ENCODE measurements around the gene ANKMY1. TPM values are rescaled to one million over a fixed set of nuclear protein-coding genes. Genes with fewer than 3 reads are reported as not detected.

The ANKMY1 gene
- total and polyA plus RNA-seq, 8 donors: 3.1 to 79.4 (median 9.7) TPM

- Histone ChIP-seq H3K27ac (peak overlapping the region in 2 of 5 donors; percentile 97 to 98), H3K9me3 (no peaks in the 10 kb centered on the region), H3K27me3 (no peaks in the 10 kb centered on the region), H3K36me3 (peaks cover 0 to 16% (median 5%) of the 10 kb centered on the region in 4 donors), H3K4me3 (peak overlapping the region in 2 of 4 donors; percentile 79 to 91), H3K4me1 (peaks cover 49 to 67% (median 60%) of the 10 kb centered on the region in 4 donors)
- DNase-seq: no peak
- intact Hi-C loops (cut with DNase I; ENCODE audit: low total_unique reads): no loop called here
- TF ChIP-seq POLR2A (IDR thresholded peaks at IDR 0.05): no peak
- no peak for TF ChIP-seq POLR2AphosphoS5 (IDR thresholded peaks at IDR 0.05)
- TF ChIP-seq CTCF (IDR thresholded peaks at IDR 0.05): no peak
- 73 to 88% (median 80%) methylated on average over 3 to 4 of the region's 4 CpGs for WGBS, 5 donors
Observed at GRCh38 chr2:240584486-240585031, 26.8 kb upstream of the ANKMY1 start.

- 84 to 100% (median 88%) methylated on average over 4 of the region's 4 CpGs for WGBS, 5 donors
- H3K36me3 ChIP-seq: peaks cover 0 to 14% (median 3%) of the 10 kb centered on the region in 4 donors
- H3K9me3 ChIP-seq: no peaks in the 10 kb centered on the region
- TF ChIP-seq CTCF (IDR thresholded peaks at IDR 0.05) (no peak), POLR2A (IDR thresholded peaks at IDR 0.05) (no peak), POLR2AphosphoS5 (IDR thresholded peaks at IDR 0.05) (no peak), EP300 (IDR thresholded peaks at IDR 0.05) (no peak)
- H3K4me3 ChIP-seq: no peak overlapping the region
- H3K4me1 ChIP-seq: peaks cover 51 to 68% (median 61%) of the 10 kb centered on the region in 4 donors
- DNase-seq: no peak
- no peaks in the 10 kb centered on the region for H3K27me3 ChIP-seq
- H3K27ac ChIP-seq: no peak overlapping the region
- intact Hi-C loops (cut with DNase I; ENCODE audit: low total_unique reads): no loop called here
Observed at GRCh38 chr2:240583774-240584173, 26.0 kb upstream of the ANKMY1 start.

DNA sequence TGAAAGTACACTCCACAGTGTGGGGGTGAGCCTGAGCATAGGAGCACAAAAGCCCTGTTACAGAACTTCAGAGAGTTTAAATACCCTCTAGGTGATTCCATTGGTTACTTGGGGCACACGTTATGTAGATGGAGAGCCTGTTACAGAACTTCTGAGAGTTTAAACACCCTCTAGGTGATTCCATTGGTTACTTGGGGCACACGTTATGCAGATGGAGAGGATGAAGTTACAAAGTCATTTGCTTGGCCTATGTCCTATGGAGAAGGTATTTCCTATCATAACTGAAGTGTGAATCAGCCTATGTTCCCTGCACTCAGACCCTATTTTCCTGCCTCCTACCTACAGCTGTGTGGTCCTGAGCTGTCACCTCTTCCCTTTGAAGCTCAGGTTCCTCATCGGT is 25.0 kb upstream of the ANKMY1 start:
- H3K9me3 ChIP-seq: no peaks in the 10 kb centered on the region
- H3K36me3 ChIP-seq: peaks cover 4 to 23% (median 13%) of the 10 kb centered on the region in 4 donors
- WGBS, 5 donors: 83 to 89% (median 86%) methylated on average over 3 of the region's 3 CpGs
- H3K4me3 ChIP-seq: no peak overlapping the region
- no peak for TF ChIP-seq CTCF (IDR thresholded peaks at IDR 0.05)
- TF ChIP-seq EP300 (IDR thresholded peaks at IDR 0.05): no peak
- TF ChIP-seq POLR2A (IDR thresholded peaks at IDR 0.05): no peak
- no peak for TF ChIP-seq POLR2AphosphoS5 (IDR thresholded peaks at IDR 0.05)
- DNase-seq: no peak
- H3K27me3 ChIP-seq: no peaks in the 10 kb centered on the region
- H3K27ac ChIP-seq: no peak overlapping the region
- intact Hi-C loops (cut with DNase I; ENCODE audit: low total_unique reads): no loop called here
- peaks cover 45 to 68% (median 57%) of the 10 kb centered on the region in 4 donors for H3K4me1 ChIP-seq

DNA sequence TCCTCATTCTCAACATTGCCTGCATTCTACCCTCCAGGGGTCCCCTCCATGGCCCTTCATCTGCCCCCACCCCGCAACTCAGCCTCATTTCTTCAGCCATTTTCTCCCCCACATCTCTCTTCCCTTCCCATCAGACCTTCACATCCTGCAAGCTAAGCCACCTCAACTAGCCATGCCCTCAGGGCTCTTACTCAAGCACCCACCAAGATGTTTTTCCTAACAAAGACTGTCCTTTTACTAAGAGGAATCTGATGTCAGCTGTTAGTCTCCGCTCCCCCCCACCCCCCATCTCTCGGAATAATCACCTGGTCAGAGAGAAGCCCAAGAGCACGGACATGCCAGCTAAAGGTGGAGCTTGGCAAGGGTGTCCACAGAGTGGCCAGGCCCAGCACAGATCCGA is 24.0 kb upstream of the ANKMY1 start:
- WGBS, 5 donors: 93 to 96% (median 94%) methylated on average over 5 of the region's 5 CpGs
- TF ChIP-seq CTCF (IDR thresholded peaks at IDR 0.05) (no peak), EP300 (IDR thresholded peaks at IDR 0.05) (no peak), POLR2AphosphoS5 (IDR thresholded peaks at IDR 0.05) (no peak), POLR2A (IDR thresholded peaks at IDR 0.05) (no peak)
- Histone ChIP-seq H3K27me3 (no peaks in the 10 kb centered on the region), H3K27ac (no peak overlapping the region), H3K9me3 (no peaks in the 10 kb centered on the region), H3K4me3 (no peak overlapping the region), H3K4me1 (peaks cover 39 to 65% (median 53%) of the 10 kb centered on the region in 4 donors), H3K36me3 (peaks cover 14 to 33% (median 23%) of the 10 kb centered on the region in 4 donors)
- DNase-seq: no peak
- intact Hi-C loops (cut with DNase I; ENCODE audit: low total_unique reads): no loop called here

Data from stomach (tissue), 9 donors.